GM19324 (cell line): ENCODE results near the gene FGGY.

ENCODE experiments used
- ATAC-seq: cut with Tn5 transposase; IDR thresholded peaks from one replicate; pipeline ENCODE4 v1.9.1; 2021; ENCODE audit warnings: mild to moderate bottlenecking, moderate library complexity; ENCODE audit not compliant: unreplicated experiment, low FRiP score

FGGY gene

GRCh38 chr1:59499943-59500569 lies 203.2 kb downstream of the FGGY start:
- no peak for ATAC-seq

- no peak for ATAC-seq
Observed at GRCh38 chr1:59500950-59501742, 204.3 kb downstream of the FGGY start.

- no peak for ATAC-seq
Observed at GRCh38 chr1:59502009-59502691, 205.3 kb downstream of the FGGY start.

GRCh38 chr1:59504276-59504675 lies 207.4 kb downstream of the FGGY start:
- ATAC-seq = no peak

DNA sequence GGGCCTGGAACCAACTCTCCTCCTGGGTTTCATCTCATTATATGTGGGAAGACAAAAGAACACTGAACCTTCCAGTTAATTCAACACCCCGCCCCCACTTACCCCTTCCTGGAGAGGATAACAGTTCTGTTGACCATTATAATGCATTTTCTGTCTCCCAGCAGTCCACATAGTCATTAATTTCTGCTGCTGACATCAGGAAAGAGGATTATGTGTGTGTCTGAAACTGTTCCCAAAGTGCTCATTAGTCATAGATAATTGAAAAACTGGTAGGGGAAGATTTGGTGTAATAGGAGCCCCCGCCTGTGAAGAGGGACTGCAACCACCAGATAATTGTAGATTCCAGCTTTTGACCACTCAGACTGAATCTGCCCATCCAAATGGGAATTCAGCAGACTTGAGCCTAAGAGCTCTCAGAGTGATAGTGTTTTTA lies 208.7 kb downstream of the FGGY start:
- no peak for ATAC-seq

DNA sequence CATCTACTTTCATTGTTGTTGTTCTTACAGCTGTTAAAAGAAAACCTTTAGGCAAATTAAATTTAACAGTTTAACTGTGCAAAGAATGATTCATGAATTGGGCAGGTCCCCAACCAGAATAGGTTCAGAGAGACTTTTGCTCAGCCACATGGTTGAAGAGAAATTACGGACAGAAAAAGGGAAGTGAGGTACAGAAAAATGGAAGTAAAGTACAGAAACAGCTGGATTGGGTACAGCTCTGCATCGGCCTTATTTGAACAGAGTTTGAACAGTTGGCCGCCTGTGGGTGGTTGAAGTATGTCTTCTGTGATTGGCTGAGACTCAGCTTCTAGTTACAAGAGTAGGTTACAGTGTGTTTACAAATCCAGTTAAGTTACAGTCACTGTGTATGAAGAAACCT lies 210.1 kb downstream of the FGGY start:
- no peak for ATAC-seq

DNA sequence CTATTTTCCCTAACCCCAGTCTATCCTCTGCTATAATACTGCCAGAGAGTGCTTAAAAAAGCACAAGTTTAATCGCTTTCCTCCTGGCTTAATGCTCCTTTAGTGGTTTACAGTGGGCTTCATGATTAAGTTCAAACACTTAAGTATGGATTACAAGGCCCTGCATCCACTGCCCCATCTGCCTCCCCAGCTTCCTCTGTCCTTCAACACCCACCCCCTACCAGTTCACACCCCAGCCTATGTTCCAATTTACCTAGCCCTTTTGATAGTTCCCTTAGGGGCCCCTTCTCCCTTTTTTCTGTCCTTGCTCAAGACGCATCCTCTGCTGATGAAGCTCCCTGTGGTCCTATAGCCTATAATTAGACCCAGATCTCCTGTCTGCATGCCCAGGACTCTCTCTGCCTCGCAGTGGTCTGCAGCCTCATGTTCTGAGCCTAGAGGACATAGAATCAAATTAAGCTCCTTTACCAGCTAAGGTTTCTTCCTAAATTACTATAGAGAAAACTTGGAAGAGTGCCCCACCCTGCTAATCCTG lies 212.5 kb downstream of the FGGY start:
- no peak for ATAC-seq

- ATAC-seq = no peak
Observed at GRCh38 chr1:59510249-59510648, 213.4 kb downstream of the FGGY start.

GRCh38 chr1:59511476-59512465 lies 214.9 kb downstream of the FGGY start:
- ATAC-seq = no peak

- ATAC-seq = no peak
Observed at GRCh38 chr1:59512702-59513101, 215.8 kb downstream of the FGGY start.

DNA sequence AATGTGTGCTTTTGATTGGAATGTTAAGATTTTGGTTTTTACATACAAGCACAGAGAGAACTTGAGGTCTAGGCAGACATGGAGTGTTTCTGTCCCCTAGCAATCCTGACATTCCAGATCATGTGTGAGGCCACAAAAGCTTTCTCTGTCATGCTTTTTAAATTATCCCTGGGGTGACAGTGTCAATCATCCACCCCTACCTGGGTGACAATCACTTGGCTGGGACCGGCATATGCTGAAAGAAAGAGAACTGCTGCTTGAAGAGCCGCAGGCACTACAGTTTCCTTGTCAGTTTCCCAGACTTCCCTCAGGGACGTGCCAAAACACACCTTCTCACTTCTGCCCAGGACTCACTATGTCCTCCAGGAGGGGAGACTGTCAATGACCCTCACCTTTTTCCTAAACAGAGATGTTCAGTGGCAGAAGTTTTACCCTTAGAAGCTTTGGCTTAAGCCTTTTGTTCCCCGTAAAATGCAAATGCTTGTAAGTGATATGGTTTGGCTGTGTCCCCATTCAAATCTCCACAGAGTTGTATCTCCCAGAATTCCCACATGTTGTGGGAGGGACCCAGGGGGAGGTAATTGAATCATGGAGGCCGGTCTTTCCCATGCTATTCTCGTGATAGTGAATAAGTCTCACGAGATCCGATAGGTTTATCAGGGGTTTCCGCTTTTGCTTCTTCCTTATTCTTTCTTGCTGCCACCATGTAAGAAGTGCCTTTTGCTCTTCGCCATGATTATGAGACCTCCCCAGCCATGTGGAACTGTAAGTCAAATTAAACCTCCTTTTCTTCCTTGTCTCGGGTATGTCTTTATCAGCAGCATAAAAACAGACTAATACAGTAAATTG lies 217.4 kb downstream of the FGGY start:
- ATAC-seq = no peak

DNA sequence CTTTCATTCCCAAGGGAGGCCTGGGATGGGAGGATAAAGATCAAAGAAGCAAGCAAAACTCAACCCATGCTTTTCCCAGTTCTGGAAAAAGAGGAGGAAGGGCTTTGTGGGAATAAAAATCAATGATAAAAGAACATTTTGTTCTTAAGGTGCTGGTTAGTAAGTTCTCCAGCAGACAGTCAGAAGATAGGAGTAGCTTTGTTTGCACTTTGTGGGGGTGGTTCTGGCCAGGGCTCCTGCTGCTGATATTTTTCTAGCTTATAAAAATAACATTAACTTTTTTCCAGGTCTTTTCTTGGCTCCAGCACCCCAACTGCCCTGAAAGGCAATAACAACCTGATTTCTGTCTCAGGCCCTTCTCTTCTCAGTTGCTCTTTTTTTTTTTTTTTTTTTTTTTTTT lies 220.0 kb downstream of the FGGY start:
- no peak for ATAC-seq

DNA sequence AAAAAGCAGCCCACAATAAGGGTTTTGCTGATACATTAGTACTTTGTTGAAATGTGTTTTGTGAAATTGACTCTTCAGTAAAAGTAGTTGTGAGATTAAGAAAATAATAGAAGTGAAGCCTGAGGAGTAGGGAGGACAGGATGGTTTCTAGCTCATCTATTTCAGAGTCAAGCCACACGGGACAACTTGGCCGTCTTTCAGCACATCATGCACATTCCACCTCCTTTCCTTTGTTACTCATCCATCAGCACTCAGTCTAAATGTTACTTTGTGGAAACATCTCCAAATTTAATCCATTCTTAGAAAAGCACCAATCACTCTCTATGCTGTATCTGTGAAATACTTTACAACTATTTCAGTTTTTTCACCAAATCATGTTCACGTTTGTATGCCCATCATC lies 223.3 kb downstream of the FGGY start:
- no peak for ATAC-seq

DNA sequence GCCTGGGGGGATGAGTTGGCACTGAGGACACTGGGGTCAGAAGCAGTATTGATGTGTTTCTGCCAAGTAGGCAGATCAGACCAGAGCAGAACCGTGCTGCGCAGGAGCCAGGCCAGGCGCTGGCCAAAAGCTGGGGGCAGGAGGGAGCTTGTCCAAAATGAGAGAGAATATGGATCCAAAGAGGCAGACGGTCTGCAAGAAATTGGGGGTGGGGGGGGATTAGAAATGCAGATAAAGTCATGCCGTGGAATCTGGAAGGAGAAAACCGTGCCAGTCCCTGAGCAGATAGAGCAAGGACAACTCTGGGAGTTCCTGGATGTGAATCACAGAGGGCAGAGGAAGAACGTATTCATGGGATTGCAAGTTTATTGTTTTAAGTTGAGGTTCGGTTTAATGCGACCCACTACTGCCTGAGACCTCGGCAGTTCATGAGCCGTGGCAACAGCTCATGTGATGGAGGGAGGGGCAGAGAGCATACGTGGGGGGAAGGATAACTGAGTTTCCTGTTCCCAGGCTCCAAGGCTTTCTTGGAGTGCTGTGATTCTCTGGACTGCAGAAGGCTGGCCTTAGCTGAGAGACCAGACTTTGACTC lies 224.0 kb downstream of the FGGY start:
- no peak for ATAC-seq

- no peak for ATAC-seq
Observed at GRCh38 chr1:59521456-59521855, 224.6 kb downstream of the FGGY start.

DNA sequence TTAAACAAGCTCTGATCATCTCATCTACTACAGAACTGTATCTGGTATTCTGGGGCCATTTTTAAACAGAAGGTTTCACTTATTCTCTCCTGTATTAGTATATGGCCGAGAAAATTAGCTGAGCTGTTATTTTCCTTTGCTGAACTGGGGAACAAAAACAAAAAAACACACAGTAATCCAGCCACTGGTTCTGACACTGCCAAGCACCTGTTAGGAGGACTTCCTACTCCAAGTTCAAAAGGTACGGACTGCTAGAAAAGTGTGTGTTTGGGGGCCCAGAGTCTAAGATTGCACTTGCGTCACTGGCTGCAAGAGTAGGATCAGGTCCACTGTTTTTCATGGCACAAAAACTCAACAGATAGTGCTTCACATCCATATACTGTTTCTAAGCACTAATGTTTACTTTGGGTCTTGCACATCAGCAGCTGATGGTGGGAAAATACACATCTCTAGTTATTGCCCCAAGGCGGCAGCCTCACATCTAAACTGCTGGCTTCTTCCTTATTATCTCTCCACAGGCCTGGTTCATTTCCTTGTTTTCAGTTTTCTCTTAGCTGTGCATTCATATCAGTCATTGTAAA lies 226.1 kb downstream of the FGGY start:
- no peak for ATAC-seq

GRCh38 chr1:59523745-59524450 lies 227.0 kb downstream of the FGGY start:
- ATAC-seq = no peak

DNA sequence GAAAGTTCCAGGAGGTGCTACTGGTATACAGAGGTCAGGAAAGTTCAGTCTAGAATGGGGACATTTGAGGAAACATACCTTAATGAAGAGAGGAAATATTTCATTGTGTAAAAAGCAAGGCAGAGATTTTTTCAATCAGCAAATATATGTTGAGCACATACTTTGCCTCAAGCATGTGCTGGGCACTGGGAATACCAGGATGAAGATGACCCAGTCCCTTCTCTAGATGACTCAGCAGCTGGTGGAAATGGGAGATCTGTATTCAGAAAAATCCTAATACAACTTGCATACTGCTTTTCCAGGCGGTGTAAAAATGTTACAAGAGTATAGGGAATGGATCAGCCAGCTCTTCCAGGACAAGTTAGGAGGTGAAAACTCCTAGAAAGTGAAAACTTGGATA lies 229.3 kb downstream of the FGGY start:
- ATAC-seq = no peak
